Measurements from ENCODE around the gene SMURF2. TPM values are rescaled to one million over a fixed set of nuclear protein-coding genes. Genes with fewer than 3 reads are reported as not detected.

Gene SMURF2
- total RNA-seq, 1 experiment from 2014 or later, result 24.7 TPM

- intact Hi-C loops (cut with micrococcal nuclease; ENCODE audit: unreplicated experiment), result no loop called here
- Histone ChIP-seq H3K4me1 (ENCODE audit: insufficient read depth, low read length, poor library complexity, severe bottlenecking) (no peaks in the 10 kb centered on the region), H3K27me3 (replicated peaks; ENCODE audit: insufficient read depth, low read depth, low read length, poor library complexity) (no peaks in the 10 kb centered on the region), H3K4me3 (ENCODE audit: low read depth, low read length, poor library complexity, severe bottlenecking) (no peak overlapping the region), H3K9me3 (ENCODE audit: low read depth, low read length, poor library complexity, severe bottlenecking) (no peaks in the 10 kb centered on the region), H3K27ac (ENCODE audit: low read depth, low read length, poor library complexity, severe bottlenecking) (no peak overlapping the region), H3K36me3 (ENCODE audit: insufficient read depth, low read length, poor library complexity, severe bottlenecking) (no peaks in the 10 kb centered on the region)
- no TSS peak for BruUV-seq (replicated peaks)
- TF ChIP-seq EZH2 (IDR thresholded peaks at IDR 0.05; ENCODE audit: borderline replicate concordance, low read depth, low read length, poor library complexity, severe bottlenecking), result no peak
- TF ChIP-seq CTCF (conservative IDR thresholded peaks at IDR 0.05; ENCODE audit: low read depth, low read length), result no peak
- ChIA-PET POLR2A (ENCODE audit: low non-redundant PET) (no interaction called here), CTCF (no interaction called here)
- DNase-seq (ENCODE audit: low spot score), result peak; percentile 61
These were observed 32.1 kb upstream of the SMURF2 start for GRCh38 chr17:64694207-64694606.

DNA sequence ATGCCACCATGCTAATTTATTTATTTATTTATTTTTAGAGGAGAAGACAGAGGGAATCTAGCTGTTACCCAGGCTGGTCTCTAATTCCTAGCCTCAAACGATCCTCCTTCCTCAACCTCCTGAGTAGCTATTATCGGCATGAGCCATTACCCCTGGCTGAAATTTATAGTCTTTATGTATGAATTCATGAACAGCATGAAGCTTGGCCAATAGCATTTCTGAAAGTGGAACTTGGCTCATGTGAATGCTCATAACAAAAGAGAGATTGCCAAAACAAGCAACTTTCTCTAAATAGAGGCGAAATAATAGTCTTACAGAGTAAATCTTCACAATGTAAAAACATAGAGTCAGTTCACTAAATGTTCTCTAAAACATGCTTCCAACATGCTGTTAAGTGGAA is 30.1 kb upstream of the SMURF2 start:
- no peaks in the 10 kb centered on the region for H3K27me3 ChIP-seq (replicated peaks; ENCODE audit: insufficient read depth, low read depth, low read length, poor library complexity)
- H3K27ac ChIP-seq (ENCODE audit: low read depth, low read length, poor library complexity, severe bottlenecking), result no peak overlapping the region
- H3K4me3 ChIP-seq (ENCODE audit: low read depth, low read length, poor library complexity, severe bottlenecking), result no peak overlapping the region
- TF ChIP-seq CTCF (conservative IDR thresholded peaks at IDR 0.05; ENCODE audit: low read depth, low read length), result no peak
- no peak for TF ChIP-seq EZH2 (IDR thresholded peaks at IDR 0.05; ENCODE audit: borderline replicate concordance, low read depth, low read length, poor library complexity, severe bottlenecking)
- H3K36me3 ChIP-seq (ENCODE audit: insufficient read depth, low read length, poor library complexity, severe bottlenecking), result no peaks in the 10 kb centered on the region
- BruUV-seq (replicated peaks), result no TSS peak
- H3K9me3 ChIP-seq (ENCODE audit: low read depth, low read length, poor library complexity, severe bottlenecking), result no peaks in the 10 kb centered on the region
- CTCF ChIA-PET, result no interaction called here
- H3K4me1 ChIP-seq (ENCODE audit: insufficient read depth, low read length, poor library complexity, severe bottlenecking), result no peaks in the 10 kb centered on the region
- DNase-seq (ENCODE audit: low spot score), result no peak
- POLR2A ChIA-PET (ENCODE audit: low non-redundant PET), result no interaction called here
- intact Hi-C loops (cut with micrococcal nuclease; ENCODE audit: unreplicated experiment), result no loop called here

- H3K9me3 ChIP-seq (ENCODE audit: low read depth, low read length, poor library complexity, severe bottlenecking), result no peaks in the 10 kb centered on the region
- H3K27me3 ChIP-seq (replicated peaks; ENCODE audit: insufficient read depth, low read depth, low read length, poor library complexity), result no peaks in the 10 kb centered on the region
- intact Hi-C loops (cut with micrococcal nuclease; ENCODE audit: unreplicated experiment), result no loop called here
- no peak for DNase-seq (ENCODE audit: low spot score)
- no TSS peak for BruUV-seq (replicated peaks)
- ChIA-PET POLR2A (ENCODE audit: low non-redundant PET) (no interaction called here), CTCF (no interaction called here)
- no peak overlapping the region for H3K27ac ChIP-seq (ENCODE audit: low read depth, low read length, poor library complexity, severe bottlenecking)
- no peaks in the 10 kb centered on the region for H3K4me1 ChIP-seq (ENCODE audit: insufficient read depth, low read length, poor library complexity, severe bottlenecking)
- TF ChIP-seq CTCF (conservative IDR thresholded peaks at IDR 0.05; ENCODE audit: low read depth, low read length), result no peak
- no peak for TF ChIP-seq EZH2 (IDR thresholded peaks at IDR 0.05; ENCODE audit: borderline replicate concordance, low read depth, low read length, poor library complexity, severe bottlenecking)
- no peak overlapping the region for H3K4me3 ChIP-seq (ENCODE audit: low read depth, low read length, poor library complexity, severe bottlenecking)
- no peaks in the 10 kb centered on the region for H3K36me3 ChIP-seq (ENCODE audit: insufficient read depth, low read length, poor library complexity, severe bottlenecking)
These were observed 27.0 kb upstream of the SMURF2 start for GRCh38 chr17:64689106-64689505.

All from A673 (cell line).